HCT116 (cell line): ENCODE data around the gene KRTAP20-2.

ENCODE experiments used
- ATF3 ChIP-seq: IDR thresholded peaks from 2 replicates; pipeline ENCODE4 v1.6.1; 2012
- CEBPB ChIP-seq: IDR thresholded peaks from 2 replicates; pipeline ENCODE4 v1.6.1; 2012; ENCODE audit warnings: low read depth
- CTCF ChIP-seq, 3 experiments: fragments of 200-600 bp in 1 of 3; sonication (generic) in 1 of 3; IDR thresholded peaks in 2 of 3; conservative IDR thresholded peaks in 1 of 3; 2 replicates each; pipeline ENCODE4 v1.5.1; 2012 to 2017; ENCODE audit warnings: low read depth in 2 of 3, low read length in 2 of 3, antibody characterized with exemption in 1 of 3, borderline replicate concordance in 1 of 3, control low read depth in 1 of 3, mild to moderate bottlenecking in 1 of 3, mixed read lengths in 1 of 3, mixed run types in 1 of 3, moderate library complexity in 1 of 3; ENCODE audit not compliant: insufficient read depth in 1 of 3
- ELF1 ChIP-seq: IDR thresholded peaks from 2 replicates; pipeline ENCODE4 v1.6.1; 2012; ENCODE audit warnings: low read depth, borderline replicate concordance
- EZH2 ChIP-seq: fragments of 200-600 bp; sonication (generic); IDR thresholded peaks from 2 replicates; pipeline ENCODE4 v1.6.1; 2017; ENCODE audit warnings: antibody characterized with exemption, mixed run types
- EZH2phosphoT487 ChIP-seq: fragments of 200-600 bp; IDR thresholded peaks from 2 replicates; pipeline ENCODE4 v1.6.1; 2018; ENCODE audit warnings: antibody characterized with exemption, borderline replicate concordance
- MAX ChIP-seq: IDR thresholded peaks from 2 replicates; pipeline ENCODE4 v1.6.1; 2012
- POLR2A ChIP-seq: IDR thresholded peaks from 2 replicates; pipeline ENCODE4 v1.7.0; 2011; ENCODE audit warnings: borderline replicate concordance; ENCODE audit not compliant: insufficient read depth, insufficient read length; ENCODE audit errors: extremely low read depth
- POLR2AphosphoS5 ChIP-seq: IDR thresholded peaks from 2 replicates; pipeline ENCODE4 v1.6.1; 2011; ENCODE audit warnings: mild to moderate bottlenecking, low read depth, low read length, moderate library complexity
- RAD21 ChIP-seq: IDR thresholded peaks from 2 replicates; pipeline ENCODE4 v1.6.1; 2012; ENCODE audit warnings: low read depth, mild to moderate bottlenecking
- YY1 ChIP-seq: IDR thresholded peaks from 2 replicates; pipeline ENCODE4 v1.6.1; 2011; ENCODE audit warnings: low read length, low read depth, moderate library complexity, mild to moderate bottlenecking; ENCODE audit not compliant: insufficient replicate concordance; ENCODE audit errors: extremely low read depth
- TF ChIP-seq, protein P1 (sequence below): IDR thresholded peaks from 2 replicates; pipeline ENCODE4 v1.6.1; 2011; ENCODE audit warnings: mild to moderate bottlenecking, low read length, moderate library complexity; ENCODE audit not compliant: insufficient replicate concordance; ENCODE audit errors: extremely low read depth

DNA sequence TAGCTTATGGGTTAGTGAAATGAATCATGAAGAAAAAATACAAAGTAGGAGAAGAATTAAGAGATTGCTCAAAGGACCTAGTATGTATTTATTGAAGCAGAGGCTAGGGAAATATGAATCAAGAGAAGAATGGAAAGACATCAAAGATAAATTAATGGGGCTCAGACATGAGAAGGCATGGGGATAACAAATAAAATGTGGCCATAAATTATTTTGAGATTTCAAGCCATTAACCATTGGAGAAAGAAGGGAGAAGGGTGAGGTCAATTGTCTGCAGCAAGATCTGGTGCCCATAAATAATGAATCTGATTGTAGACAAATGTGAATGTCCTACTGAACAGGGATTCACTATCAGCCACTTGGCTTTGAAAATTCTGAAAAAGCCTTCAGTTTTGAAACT is 17.9 kb downstream of the KRTAP20-2 start:
- no peak for TF ChIP-seq EZH2
- no peak for TF ChIP-seq CTCF (IDR thresholded peaks at IDR 0.05 in 2 of 3, conservative IDR thresholded peaks at IDR 0.05 in 1 of 3; ENCODE audit: borderline replicate concordance in 1 of 3, insufficient read depth in 1 of 3, low read depth in 2 of 3, low read length in 2 of 3)
- TF ChIP-seq MAX, result no peak
- no peak for TF ChIP-seq YY1
- no peak for TF ChIP-seq EZH2phosphoT487
- TF ChIP-seq POLR2AphosphoS5, result no peak
- no peak for TF ChIP-seq POLR2A
- TF ChIP-seq ELF1, result no peak
- TF ChIP-seq, protein P1, sequence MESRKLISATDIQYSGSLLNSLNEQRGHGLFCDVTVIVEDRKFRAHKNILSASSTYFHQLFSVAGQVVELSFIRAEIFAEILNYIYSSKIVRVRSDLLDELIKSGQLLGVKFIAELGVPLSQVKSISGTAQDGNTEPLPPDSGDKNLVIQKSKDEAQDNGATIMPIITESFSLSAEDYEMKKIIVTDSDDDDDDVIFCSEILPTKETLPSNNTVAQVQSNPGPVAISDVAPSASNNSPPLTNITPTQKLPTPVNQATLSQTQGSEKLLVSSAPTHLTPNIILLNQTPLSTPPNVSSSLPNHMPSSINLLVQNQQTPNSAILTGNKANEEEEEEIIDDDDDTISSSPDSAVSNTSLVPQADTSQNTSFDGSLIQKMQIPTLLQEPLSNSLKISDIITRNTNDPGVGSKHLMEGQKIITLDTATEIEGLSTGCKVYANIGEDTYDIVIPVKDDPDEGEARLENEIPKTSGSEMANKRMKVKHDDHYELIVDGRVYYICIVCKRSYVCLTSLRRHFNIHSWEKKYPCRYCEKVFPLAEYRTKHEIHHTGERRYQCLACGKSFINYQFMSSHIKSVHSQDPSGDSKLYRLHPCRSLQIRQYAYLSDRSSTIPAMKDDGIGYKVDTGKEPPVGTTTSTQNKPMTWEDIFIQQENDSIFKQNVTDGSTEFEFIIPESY, result no peak
- no peak for TF ChIP-seq CEBPB
- no peak for TF ChIP-seq ATF3
- no peak for TF ChIP-seq RAD21
